DMS79 treated with DMSO at 0.1 percent for 48 hours (cell line): ENCODE data around the gene MALT1.

Experiments
- DNase-seq: peaks from one replicate; lab custom pipeline; 2025; lab: John Stamatoyannopoulos, UW

MALT1 gene

GRCh38 chr18:58653814-58654509, 17.3 kb upstream of the MALT1 start:
- DNase-seq = no peak

DNA sequence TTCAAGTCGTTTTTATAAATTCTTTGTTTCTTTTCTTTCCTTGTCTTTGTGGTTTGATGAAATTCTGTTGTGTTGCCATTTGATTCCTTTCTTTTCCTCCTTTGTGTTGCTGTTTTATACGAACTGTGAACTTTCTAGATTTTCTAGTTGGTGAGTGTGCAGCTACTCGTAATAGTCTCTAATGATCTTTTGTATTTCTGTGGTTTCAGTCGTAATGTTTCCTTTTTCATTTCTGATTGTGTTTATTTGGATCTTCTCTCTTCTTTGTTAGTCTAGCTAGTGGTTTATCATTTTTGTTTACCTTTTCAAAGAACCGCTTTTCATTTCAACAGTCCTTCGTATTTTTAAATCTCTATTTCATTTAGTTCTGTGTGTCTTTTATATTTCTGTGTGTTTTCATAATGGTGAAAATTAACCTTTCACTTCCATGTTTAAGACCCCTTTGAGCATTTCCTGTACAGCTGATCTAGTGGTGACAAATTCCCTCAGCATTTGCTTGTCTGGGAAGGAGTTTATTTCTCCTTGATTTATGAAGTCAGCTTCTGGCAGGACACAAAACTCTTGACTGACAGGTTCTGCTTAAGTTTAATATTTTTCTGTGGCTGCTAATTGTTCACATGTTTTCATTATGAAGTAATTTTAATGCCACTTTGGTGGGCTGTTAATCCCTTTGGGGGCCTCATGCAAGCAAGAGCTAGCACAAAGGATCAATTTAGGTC, 16.2 kb upstream of the MALT1 start:
- no peak for DNase-seq

DNA sequence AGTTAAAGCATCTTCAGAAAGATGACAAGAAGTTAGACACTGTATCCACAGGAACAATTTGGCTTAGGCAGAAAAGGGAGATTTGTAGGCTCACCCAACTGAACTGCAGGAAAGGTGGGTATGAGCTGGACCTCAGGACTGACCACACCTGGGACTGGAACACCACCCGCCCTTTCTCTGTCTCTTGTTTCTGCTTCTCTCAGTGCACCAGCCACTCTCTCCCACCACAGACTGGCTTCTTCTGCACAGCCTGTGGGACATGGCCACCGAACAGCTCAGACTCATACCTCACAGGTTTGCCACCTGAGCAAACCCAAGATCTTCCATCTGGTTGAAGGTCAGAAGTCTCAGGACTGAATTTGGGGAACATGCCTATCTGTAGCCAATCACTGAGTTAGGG, 14.2 kb upstream of the MALT1 start:
- DNase-seq = no peak

DNA sequence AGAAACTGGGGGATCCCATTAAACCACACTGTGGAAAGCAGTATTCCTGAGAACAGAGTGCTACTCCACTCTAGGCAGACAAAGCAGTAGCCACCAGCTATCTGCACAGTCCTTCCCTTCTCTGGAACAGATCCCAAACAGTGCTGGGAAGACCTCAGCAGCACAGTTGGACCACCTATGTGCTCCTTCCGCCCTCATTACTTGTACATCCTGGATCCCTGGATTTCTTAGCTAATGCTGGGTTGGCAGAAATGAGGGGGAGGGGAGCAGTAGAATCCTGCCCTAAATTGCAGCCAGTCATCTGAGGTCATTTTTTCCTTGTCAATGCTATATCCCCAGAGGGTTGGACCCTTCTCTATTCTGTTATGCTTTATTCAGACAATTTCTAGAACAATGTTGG, 13.8 kb upstream of the MALT1 start:
- DNase-seq = no peak

DNA sequence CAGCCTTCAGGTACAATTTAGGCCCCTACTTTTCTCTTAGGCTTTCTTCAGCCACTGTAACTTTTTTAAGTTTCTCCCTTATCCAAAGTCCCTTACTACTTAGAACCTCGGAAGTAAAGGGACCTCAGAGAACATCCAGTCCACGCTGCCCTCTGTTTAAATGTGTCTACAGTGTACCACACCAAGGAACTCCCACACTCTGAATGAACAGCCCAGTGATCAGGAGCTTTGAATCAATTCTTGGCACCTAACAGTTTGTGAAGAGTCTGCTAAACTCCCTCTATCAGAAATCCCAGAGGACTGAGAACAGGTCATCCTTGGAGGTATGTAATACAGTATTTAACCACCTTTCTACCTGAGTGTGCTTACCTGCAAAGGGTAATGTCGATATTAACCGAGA, 11.6 kb upstream of the MALT1 start:
- no peak for DNase-seq

GRCh38 chr18:58660915-58661314, 10.3 kb upstream of the MALT1 start:
- DNase-seq = no peak

- no peak for DNase-seq
Measured at GRCh38 chr18:58661423-58661822, 9.8 kb upstream of the MALT1 start.

GRCh38 chr18:58662118-58662517, 9.1 kb upstream of the MALT1 start:
- DNase-seq = no peak

DNA sequence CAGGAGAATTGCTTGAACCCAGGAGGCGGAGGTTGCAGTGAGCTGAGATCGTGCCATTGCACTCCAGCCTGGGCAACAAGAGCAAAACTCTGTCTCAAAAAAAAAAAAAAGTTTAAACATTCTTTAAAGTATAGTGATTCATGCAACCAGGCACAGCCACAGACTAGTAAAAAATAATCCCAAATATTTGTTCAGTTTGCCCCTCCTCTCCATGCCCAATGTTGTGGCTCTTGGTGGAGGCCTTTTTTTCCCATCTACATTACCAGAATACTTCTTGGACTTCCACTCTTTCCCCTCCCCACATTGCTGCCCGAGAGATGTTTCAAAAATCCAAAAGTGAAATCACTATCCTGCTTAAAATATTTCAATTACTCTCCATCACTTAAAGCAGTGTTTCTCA, 5.1 kb upstream of the MALT1 start:
- no peak for DNase-seq

DNA sequence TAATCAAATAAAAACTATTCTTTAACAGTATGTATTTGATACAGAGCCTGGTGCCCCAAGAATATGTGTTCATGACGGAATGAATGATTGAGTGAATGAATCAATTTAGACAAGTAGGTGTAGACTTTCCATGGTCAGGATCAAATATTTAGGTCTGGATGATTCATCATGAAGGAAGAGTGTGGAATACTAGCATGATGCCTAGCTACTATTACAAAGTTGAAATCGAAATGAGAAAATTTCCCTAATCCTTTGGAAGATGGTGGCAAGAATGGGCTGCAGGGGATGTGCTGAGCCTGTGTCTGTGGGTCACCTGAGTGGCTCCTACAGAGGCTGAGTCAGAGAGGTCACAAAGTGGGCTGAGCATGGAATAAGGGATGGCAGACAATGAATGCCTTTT, 3.1 kb upstream of the MALT1 start:
- DNase-seq = no peak

- DNase-seq = no peak
Measured at GRCh38 chr18:58668897-58669296, 2.4 kb upstream of the MALT1 start.

- peak; percentile 88 for DNase-seq
Measured at GRCh38 chr18:58669731-58670378, 1.4 kb upstream of the MALT1 start.

DNA sequence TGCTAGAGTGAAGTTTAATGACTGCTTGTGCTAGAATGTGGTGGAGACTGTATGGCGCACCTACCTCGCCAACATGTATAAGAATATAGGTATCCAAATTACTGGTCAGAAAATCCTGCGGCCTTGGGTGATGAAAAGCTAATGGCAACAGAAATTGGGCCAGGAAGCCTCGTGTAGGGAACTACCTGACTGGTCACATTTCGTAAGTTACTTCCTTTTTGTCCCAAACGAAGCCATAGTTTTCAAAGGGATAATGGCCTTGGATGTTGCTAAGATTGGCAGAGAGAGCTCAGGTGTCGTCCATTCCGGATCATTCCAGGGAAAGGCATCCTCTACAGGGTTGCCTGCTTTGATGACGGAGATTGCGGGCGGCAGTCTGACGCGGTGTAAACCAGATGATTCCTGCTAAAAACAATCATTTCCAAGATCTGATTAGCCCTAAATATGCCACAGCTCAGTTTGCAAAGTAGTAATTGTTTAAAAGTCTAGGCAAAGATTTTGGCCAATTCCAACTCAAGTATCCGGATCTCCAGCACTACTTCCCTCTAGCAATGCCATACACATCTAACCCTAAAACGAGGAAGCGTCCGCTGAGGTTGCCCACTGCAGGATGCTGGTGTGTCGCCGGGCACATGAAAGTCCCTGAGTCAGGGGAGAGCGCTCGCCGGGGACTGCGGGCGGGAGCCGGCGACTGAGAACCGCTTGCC, 708 bp upstream of the MALT1 start:
- peak; percentile 47 for DNase-seq

GRCh38 chr18:58671632-58672564, 633 bp downstream of the MALT1 start:
- peak; percentile 36 for DNase-seq

GRCh38 chr18:58674159-58674558, 2.9 kb downstream of the MALT1 start:
- no peak for DNase-seq

DNA sequence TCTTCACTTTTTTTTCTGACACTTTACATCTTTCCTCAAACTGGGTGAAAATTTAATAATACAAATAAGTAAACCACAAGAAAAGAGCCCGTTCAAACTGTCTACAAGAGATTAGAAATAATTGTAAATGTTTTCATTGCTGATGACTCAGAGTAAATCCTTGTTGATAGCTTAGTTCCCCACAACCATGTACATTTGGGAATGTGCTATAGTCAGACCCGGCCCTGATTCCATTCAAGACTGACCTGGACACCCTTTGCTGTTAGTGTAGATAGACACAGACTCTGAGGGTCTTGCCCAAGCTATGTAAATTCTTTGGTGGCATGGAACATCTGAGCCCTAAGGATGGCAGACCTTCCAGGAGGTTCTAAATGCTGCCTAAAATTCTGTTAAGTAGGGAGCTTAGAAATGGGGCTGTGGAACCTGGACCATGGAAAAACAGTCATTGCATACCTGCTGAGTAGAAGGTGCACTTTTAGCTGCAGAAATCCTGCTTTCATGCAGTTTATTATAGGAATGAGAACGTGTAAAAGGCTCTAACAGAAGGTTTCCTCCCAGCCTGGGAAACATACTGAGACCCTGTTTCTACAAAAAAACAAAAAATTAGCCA, 3.7 kb downstream of the MALT1 start:
- DNase-seq = no peak

- DNase-seq = no peak
Measured at GRCh38 chr18:58676270-58676669, 5.0 kb downstream of the MALT1 start.

- peak; percentile 82 for DNase-seq
Measured at GRCh38 chr18:58682429-58683069, 11.3 kb downstream of the MALT1 start.

DNA sequence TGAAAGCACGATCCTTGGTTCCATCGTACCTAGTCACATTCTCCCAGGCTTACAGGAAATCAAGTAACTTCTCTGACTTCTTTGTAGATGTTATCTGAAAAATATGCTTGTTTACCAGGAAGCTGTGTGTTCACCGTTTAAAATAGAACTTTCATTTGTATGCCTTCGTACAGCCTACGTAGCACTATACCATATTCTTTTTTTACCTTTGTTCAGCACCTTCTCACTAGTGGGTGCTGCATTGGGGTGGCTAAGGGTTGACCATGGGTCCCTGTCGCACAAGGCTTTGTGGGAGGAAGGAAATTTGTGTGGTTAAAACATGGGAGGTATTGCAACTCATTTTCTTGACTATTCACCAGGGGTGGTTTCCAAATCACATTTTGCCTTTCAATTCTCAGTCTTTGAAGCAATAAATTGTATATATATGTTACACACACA, 16.6 kb downstream of the MALT1 start:
- no peak for DNase-seq

GRCh38 chr18:58690259-58690658, 19.0 kb downstream of the MALT1 start:
- DNase-seq = no peak

GRCh38 chr18:58691256-58691655, 20.0 kb downstream of the MALT1 start:
- no peak for DNase-seq
